Measurements from ENCODE around the gene GAGE13.
"Not testable (repeated sequence)": the region's sequence is repeated elsewhere in the genome, so short reads cannot be mapped to it uniquely, and the experiment has no call there.

DNA sequence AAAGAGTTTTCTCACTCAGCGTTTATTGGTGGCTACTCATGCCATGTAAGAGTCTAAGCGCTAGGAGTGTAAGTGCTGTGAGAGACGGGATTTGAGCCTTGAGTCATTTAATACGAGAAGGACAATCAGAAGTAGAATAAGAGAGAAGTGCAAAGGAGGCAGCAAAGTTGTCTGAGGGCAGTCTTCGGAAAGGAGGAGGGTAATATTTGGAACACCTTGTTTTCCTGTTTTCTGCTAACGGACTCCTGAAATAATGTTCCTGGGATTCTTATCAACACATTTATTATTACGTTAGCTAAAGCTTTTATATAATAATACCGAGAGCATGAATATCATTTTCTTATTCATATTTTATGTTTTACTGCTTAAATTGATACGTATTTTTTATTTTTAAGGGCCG is 14.0 kb downstream of the GAGE13 start:
- TF ChIP-seq, protein P1, sequence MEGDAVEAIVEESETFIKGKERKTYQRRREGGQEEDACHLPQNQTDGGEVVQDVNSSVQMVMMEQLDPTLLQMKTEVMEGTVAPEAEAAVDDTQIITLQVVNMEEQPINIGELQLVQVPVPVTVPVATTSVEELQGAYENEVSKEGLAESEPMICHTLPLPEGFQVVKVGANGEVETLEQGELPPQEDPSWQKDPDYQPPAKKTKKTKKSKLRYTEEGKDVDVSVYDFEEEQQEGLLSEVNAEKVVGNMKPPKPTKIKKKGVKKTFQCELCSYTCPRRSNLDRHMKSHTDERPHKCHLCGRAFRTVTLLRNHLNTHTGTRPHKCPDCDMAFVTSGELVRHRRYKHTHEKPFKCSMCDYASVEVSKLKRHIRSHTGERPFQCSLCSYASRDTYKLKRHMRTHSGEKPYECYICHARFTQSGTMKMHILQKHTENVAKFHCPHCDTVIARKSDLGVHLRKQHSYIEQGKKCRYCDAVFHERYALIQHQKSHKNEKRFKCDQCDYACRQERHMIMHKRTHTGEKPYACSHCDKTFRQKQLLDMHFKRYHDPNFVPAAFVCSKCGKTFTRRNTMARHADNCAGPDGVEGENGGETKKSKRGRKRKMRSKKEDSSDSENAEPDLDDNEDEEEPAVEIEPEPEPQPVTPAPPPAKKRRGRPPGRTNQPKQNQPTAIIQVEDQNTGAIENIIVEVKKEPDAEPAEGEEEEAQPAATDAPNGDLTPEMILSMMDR (IDR thresholded peaks at IDR 0.05), result not testable (repeated sequence)
- not testable (repeated sequence) for TF ChIP-seq POLR2A (IDR thresholded peaks at IDR 0.05)
